AG10803 (cell line): Measurements from ENCODE around the gene ITPR1.
A peak's percentile ranks its signal among the peaks of the same experiment; 100 is the strongest.

ENCODE experiments used
- DNase-seq: peaks from one replicate; pipeline ENCODE4 v3.0.0; 2010; ENCODE audit warnings: low read depth
- H3K4me3 ChIP-seq: 2 replicates; pipeline ENCODE4 v1.5.1; 2011; ENCODE audit warnings: mild to moderate bottlenecking, low read length, control low read depth
- TF ChIP-seq, protein P1 (sequence below): conservative IDR thresholded peaks from 2 replicates; pipeline ENCODE4 v1.5.1; 2011; ENCODE audit warnings: mild to moderate bottlenecking, low read length, control low read depth, inconsistent platforms

Gene ITPR1

DNA sequence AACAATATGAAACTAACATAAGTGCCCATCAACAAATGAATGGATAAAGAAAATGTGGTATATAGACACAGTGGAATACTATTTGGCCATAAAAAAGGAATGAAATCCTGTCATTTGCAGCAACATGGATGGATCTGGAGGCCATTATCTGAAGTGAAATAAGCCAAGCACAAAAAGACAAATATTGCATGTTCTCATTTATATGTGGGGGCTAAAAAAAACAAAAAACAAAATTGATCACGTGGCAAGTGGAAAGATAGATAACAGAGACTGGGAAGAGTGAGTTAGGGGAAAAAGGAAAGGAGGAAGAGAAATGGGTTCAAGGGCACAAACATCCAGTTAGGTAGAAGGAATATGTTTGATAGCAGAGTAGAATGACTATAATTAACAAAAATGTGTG is 330.2 kb downstream of the ITPR1 start:
- DNase-seq = no peak
- TF ChIP-seq, protein P1, sequence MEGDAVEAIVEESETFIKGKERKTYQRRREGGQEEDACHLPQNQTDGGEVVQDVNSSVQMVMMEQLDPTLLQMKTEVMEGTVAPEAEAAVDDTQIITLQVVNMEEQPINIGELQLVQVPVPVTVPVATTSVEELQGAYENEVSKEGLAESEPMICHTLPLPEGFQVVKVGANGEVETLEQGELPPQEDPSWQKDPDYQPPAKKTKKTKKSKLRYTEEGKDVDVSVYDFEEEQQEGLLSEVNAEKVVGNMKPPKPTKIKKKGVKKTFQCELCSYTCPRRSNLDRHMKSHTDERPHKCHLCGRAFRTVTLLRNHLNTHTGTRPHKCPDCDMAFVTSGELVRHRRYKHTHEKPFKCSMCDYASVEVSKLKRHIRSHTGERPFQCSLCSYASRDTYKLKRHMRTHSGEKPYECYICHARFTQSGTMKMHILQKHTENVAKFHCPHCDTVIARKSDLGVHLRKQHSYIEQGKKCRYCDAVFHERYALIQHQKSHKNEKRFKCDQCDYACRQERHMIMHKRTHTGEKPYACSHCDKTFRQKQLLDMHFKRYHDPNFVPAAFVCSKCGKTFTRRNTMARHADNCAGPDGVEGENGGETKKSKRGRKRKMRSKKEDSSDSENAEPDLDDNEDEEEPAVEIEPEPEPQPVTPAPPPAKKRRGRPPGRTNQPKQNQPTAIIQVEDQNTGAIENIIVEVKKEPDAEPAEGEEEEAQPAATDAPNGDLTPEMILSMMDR = no peak
- H3K4me3 ChIP-seq = no peak overlapping the region

DNA sequence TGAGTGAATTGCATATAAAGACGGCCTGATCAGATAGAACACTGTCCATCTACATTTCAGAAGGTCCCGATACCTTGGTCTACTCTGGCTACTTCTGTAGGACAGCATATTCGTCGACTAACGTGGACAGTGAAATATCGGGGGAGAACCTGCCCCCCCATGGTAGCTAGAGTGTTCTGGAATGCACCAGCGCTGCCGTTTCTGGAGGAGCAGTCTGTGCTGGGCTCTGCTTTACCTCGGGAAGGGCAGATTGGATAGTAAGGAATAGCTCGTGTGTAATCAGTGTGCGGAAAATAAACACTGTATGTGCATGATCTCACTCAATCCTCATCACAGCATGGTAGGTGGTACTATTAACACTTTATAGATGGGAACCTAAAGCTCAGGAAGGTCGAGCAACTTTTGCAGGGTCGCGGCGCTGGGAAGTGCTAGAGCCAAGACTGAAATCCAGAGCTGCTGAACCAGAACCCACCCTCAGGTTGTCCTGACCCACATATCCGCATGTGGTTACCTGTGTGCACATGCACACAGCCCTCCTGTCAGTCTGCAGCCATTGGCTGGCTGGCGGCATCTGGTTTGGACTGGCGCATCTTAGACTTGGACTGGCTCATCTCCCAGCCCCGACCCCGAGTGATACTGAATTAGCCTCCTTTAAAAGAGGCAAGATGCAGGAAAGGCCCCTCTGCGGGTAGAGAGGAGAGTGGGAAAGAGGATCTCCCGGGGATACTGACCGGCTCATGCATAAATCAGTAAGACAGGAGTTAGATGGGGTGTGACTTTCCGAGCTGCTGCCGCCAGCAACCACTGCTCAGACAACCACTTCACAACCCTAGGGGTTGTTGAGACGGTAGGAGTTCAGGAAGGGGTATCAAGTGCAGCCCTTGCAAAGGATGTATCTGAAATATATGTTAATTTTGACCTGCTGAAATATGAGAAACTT is 331.1 kb downstream of the ITPR1 start:
- TF ChIP-seq, protein P1 = no peak
- no peak for DNase-seq
- H3K4me3 ChIP-seq = no peak overlapping the region

DNA sequence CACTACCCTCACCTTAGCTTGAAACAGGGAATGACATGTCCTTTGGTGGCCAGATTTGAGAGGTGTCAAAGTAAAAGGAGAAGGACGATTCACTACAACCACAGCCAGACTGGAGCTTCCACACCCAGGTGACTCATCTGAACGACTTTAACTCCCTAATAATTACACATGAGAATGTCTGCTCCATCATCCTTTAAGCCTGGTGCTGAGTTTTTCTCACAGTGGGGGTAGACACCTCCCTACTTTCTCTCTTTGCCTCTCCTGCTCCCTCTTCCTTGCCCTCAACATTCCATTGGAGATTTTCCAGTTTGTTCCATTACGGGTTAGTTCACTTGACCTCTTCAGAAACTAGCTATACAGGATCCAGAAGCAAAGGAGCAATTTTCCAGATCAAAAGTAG is 331.8 kb downstream of the ITPR1 start:
- TF ChIP-seq, protein P1 = no peak
- H3K4me3 ChIP-seq = no peak overlapping the region
- DNase-seq = peak; percentile 80

DNA sequence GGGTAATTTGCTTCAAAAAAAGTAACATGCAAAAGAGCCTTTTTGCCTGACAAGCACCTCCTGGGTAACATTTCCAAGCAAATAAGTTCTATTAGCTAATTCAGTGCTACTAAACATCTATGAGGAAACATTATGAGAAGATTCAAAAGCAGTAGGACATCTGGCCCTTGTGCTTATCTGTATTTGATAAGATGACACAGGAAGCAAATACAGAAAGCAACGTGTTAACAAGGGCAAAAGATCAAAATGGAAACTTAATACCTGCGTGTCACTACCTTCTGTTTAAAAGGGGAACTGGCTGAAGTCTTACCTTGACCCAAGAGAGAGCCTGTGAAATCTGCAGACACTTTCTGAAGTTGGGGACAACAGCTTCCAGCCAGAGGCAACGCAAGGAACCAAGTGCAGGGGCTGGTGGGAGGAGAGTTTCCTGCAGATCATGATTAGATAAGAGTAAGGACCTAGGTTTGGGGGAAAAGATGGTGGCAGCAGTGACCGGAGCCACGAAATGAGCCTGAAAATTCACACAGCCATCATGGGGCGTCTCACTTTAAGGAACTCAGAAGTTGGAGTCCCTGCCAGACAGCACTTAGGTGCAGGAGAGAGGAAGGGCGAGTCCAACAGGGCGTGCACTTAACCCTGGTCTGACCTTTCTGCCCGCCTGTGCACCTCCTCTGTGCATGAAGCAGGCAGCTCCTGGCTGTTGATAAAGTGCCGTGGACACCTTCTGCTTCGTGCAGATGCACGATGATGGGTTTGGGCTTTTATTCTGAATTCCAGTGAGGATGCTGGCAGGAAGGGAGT is 332.5 kb downstream of the ITPR1 start:
- no peak for DNase-seq
- TF ChIP-seq, protein P1 = no peak
- no peak overlapping the region for H3K4me3 ChIP-seq

DNA sequence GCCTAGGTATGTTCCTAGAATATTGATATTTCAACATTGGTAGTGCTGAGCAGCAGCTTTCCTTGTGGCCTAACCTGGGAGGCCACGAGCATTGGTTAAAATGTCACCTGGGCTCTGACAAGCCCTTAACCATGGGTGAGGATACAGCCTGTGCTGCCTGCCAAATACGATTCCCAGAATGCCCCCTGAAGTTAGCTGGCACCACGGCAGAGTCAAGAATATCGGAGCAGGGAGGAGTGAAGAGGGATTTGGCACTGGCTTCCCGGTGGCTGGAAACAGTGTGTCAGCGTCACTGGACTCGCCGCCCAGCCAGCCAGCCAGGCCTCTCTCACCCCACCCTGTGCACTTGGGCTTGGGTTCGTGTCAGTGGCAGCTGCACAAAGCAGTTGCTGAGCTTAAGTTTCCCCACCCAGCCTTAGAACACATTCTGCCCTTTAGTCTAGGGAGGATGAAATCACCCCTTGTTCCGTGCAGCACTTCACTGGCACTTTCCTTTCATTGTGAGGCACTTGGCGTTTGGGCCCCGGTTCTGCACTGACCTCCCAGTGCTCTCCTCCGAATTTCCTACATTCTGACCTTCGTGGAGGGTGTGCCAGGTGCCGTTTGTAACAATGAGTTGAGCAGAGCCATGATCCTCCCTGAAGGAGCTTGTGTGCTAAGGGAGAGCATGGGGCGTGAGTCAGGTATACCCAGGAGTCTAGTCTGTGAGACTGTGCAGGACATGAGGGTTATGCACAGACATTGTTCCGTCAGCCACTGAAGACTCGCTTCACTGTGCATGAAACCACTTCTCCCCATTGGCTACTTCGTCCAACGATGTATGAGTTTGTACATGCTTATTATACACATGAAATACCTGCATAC is 333.3 kb downstream of the ITPR1 start:
- TF ChIP-seq, protein P1 = no peak
- peak; percentile 66 for DNase-seq
- H3K4me3 ChIP-seq = no peak overlapping the region

DNA sequence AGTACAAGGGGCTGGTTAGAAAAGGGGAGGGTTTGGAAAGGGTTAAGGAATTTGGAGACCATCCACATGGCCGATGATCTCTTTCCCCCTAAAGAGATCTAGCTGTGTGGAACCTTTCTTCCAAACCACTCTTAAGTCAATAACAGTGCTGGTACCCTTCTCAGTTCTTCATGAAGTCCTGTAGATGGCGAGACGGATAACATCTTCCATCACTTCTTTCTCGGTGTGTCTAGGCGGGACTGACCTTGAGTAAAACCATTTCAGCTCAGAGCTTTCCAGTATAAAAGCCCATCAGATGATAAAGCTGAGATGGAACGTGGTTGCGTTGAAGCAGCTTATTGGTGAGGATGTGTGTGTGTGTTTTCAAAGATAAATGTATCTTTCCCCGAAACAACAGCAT is 334.6 kb downstream of the ITPR1 start:
- TF ChIP-seq, protein P1 = no peak
- DNase-seq = no peak
- H3K4me3 ChIP-seq = no peak overlapping the region
